ENCODE measurements around the gene PDLIM3.

- TF ChIP-seq, protein P1, sequence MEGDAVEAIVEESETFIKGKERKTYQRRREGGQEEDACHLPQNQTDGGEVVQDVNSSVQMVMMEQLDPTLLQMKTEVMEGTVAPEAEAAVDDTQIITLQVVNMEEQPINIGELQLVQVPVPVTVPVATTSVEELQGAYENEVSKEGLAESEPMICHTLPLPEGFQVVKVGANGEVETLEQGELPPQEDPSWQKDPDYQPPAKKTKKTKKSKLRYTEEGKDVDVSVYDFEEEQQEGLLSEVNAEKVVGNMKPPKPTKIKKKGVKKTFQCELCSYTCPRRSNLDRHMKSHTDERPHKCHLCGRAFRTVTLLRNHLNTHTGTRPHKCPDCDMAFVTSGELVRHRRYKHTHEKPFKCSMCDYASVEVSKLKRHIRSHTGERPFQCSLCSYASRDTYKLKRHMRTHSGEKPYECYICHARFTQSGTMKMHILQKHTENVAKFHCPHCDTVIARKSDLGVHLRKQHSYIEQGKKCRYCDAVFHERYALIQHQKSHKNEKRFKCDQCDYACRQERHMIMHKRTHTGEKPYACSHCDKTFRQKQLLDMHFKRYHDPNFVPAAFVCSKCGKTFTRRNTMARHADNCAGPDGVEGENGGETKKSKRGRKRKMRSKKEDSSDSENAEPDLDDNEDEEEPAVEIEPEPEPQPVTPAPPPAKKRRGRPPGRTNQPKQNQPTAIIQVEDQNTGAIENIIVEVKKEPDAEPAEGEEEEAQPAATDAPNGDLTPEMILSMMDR (IDR thresholded peaks at IDR 0.05; ENCODE audit: poor library complexity) = no peak
- TF ChIP-seq EZH2 (IDR thresholded peaks at IDR 0.05; ENCODE audit: borderline replicate concordance) = no peak
Measured at GRCh38 chr4:185534866-185535611, at the start of gene PDLIM3.

Data from hepatocyte (in vitro differentiated cells).